IPS DF 4.7 (cell line): ENCODE measurements around the gene RBM28.
"Not testable (repeated sequence)": the region's sequence is repeated elsewhere in the genome, so short reads cannot be mapped to it uniquely, and the experiment has no call there.

Experiments
- DNase-seq: peaks from one replicate; pipeline ENCODE4 v3.0.0-alpha.2; 2013; ENCODE audit warnings: low spot score; ENCODE audit errors: extremely low read depth

The RBM28 gene

DNA sequence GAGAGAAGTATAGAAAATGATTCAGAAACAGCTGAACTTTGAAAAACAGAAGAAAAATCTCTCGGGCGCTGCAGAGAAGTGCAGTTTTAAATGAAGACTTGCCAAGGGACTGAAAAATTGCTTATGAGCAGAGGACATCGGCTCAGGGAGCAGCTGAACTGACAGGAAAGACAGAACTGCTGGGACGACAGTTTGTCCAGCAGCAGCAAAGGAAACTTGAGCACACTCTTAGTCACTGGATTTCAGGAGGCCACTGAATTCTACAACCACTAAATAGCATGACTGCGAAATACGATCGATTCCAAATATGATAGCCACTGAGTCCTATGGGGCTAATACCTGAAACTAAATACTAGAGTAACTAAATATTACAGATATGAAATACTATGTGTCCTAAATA is 59.6 kb downstream of the RBM28 start:
- DNase-seq, result no peak

DNA sequence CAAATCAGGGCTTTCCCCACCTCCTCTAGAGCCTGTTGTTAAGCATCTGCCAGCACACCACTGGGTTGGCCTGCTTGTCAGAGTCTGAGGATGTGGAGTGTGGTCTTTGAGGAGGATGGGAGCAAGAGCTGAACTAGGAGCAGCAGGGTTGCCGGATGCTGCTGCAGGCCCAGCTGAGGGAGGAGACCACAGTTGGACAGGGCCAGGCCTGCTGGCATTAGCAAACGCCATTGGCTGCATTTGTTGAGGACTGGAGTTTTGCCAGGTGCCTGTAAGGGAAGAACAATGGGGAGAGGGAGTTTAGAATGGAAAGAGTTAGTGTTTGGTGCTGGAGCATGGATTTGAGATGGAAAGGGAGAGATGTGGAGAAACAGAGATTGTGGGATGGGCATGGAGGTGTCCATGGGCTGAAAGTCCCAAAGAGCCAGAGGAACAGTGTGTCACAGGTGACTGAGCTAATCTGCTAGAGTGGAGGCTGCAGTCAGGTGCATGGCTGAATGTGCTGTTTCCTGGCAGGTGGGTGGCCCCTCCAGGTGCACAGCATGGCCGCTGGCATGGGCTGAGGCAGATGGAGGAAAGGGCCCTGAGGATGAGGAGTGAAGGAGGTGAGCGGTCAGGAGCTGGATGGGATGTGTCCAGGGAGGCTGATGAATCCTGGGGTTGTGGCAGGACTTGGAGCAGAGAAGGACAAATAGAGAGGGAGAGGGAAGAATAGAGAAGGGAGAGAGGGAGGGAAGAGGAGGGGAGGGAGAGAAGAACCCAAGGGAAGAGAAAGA is 61.9 kb downstream of the RBM28 start:
- DNase-seq, result no peak

DNA sequence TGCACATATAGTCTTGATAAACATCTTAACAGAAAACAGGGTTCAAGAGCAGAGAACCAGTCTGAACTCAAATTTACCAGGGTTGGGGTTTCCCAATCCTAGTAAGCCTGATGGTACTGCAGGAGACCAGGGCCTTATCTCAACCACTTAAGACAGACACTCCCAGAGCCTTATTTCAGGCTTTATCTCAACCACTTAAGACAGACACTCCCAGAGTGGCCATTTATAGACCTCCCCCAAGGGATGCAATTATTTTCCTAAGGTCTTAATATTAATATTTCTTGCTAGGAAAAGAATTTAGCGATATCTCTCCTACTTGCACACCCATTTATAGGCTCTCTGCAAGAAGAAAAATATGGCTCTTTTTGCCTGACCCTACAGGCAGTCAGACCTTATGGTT is 63.3 kb downstream of the RBM28 start:
- not testable (repeated sequence) for DNase-seq

GRCh38 chr7:128279124-128279713 is 64.5 kb downstream of the RBM28 start:
- no peak for DNase-seq

- no peak for DNase-seq
These were observed 65.3 kb downstream of the RBM28 start for GRCh38 chr7:128278366-128278765.

DNA sequence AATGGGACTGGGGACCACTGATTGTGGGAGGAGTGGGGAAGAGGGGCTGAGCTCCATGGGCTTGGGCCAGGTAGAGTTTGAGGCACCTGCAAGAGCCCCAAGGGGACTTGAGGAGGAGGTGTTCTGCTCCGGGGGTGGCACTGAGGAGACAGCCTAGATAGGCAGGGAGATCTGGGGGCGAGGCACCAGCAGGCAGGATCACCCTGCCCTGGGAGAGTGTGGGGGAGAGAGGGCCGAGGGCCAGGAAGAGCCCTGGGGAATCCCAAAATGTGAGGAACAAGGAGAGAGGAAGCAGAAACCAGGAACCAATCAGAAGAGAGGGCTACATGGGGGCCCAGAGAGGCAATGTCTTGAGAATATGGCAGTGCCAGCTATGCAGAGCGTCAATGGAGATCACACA is 68.0 kb downstream of the RBM28 start:
- no peak for DNase-seq

DNA sequence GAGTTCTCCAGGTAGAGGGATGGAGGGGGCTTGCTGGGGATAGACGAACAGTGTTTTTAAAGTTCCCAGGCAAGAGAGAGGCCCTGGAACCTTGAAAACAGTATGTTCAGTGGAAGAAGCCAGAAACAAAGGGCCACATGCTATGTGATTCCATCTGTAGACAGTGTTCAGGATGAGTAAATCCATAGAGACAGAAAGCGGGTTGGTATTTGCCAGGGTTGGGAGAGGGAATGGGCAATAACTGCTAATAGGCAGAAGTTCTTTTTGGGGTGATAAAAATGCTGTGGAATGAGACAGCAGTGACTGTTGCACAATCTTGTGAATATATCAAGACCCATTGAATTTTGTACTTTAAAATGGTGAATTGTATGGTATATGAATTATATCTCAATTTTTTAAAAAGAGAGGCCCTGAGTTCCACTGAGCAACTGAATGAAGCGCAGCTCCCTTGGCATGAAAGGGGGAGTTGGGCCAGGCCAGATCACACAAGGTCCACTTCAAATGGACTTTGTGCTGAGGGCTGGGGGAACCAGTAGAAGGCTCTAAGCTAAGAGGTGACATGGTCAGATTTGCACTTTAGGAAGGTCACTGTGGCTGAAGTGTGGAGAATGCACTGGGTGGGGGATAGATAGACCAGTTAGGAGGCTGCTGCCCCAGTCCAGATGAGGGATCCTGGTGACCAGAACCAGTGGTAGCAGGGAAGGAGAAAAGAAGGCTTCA is 68.7 kb downstream of the RBM28 start:
- DNase-seq, result no peak

- DNase-seq, result no peak
These were observed 69.3 kb downstream of the RBM28 start for GRCh38 chr7:128274246-128274883.

DNA sequence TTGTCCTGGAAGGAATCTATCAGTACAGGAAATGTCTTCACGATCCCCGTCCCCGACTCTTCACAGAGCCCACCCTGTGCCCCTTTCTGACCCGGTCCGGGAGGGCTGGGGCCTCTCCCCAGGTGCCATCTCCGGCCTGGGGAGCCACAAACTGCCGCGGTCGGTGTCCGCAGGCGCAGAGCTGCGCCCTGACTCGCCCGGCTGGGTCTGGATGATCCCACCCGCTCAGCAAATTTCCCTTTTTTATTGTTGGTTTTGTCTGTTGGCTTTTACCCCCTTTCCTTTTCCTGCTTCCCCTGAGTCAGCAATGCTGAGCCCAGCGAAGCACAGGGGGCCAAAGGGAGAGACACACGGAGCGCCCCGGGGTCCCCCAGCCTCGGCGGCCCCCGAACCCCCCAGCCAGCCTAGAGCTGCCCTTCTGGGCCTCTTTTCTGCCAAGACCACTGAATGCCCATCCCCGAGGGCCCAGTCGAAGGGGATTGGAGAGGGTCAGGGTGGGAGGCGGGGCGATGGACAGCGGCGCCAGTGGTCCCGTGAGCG is 71.7 kb downstream of the RBM28 start:
- no peak for DNase-seq

DNA sequence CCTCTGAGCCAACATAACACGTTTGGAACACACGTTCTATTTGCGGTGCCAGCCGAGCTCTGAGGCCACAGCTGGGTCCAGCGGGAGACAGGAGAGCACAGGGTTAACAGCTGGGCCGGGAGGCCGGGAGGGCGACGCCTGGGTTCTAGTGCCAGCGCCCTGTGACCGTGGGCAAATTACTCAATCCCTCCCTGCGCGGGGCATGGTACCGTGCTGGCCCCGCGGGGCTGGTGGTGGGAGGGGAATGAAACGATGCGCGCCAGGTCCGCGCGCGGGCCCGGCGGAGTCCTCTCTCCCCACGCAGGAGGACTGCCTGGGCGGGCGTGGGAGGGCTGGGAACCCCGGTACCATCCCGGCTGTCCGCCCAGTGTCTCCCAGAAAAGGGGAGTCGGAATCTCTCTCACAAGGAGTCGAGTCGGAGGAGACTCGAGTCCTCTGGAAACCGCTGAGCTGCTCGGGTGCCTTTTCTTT is 72.2 kb downstream of the RBM28 start:
- no peak for DNase-seq

DNA sequence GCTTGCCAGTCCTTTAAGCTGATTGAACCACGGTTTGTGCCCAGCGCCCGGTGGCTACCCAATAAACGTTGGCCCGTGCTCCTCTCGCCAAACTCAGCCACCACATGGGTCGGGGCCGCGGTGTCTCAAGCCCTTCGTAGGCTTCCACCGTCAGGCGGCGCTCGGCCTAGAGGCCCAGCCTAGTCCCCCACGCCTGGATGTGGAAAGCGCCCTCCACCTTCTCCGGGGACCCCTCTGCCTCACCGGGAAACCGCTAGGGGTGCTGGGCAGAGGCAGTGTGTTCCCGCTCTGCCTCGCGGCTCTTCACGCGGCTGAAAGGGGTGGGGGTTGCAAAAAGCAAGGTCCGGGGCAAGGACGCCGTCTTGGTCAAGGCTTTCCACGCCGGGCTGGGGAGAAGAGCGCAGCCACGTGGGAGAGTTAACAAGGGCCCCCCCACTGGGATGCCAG is 72.9 kb downstream of the RBM28 start:
- DNase-seq, result no peak

DNA sequence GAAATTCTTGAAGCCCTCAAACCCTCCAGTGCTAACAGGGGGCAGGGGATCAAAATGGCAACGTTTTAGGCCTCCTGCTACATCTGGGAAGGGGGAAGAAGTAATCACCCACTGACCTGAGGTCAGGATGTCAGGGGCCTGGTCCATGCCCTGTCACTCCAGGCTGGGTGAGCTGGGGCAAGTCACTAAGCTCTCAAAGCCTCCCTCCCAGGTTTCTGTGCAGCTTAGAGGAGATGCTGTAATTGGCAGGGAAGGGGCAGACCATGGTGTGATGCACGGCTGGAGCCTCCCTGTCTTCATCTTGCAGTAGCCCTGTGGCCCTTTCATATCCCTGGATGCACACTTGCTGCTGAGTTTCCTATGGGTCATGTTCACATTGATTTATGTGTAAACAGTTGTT is 75.5 kb downstream of the RBM28 start:
- DNase-seq, result no peak

DNA sequence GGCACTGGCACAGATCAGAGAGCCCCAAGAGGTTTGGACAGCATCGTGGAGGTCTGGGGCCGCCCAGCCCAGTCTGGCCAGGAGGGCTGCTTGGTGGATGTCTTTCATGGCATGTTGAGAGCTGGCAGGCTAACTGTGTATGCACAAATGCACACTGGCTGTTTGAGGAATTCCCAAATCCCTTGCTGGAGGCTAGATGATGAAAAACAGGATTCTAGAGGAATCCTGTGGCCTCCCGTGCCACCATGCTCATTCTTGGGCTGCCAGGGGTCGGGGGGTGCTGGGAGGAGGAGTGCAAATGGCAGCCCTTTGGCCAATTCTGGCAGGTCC is 76.1 kb downstream of the RBM28 start:
- DNase-seq, result no peak

DNA sequence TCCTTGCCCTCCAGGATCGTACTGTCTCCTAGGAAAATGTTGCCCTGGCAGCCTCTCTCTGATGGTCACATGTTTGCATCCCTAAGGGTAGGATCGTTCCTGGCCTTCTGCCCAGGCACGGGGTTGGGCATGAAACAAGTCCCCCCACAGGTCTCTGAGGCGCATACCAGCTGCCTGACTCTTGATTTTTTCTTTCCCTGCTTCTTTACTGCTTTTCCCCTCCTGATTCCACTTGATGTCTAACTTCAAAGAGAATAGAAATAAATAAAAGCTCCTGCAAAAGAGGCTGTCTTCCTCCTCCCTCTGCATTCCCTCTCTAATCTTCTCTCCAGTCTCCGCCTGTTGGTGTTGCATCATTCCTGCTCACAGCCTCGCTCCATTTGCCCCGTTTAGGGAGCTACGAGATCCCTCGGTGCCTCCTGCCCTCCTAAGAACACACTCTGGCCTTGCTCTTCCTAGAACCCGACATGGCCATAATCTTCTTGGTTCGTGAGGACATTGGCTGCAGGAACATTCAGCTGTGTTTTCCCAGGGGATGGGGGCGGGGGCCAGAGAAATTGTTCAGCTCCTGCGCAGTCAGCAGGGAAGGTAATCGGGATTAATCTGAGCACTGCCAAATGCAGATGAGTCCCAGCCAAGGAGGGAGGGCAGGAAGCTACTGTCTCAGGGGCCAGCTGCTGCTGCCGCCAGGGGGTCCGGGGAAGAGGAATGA is 76.7 kb downstream of the RBM28 start:
- peak; percentile 36 for DNase-seq

DNA sequence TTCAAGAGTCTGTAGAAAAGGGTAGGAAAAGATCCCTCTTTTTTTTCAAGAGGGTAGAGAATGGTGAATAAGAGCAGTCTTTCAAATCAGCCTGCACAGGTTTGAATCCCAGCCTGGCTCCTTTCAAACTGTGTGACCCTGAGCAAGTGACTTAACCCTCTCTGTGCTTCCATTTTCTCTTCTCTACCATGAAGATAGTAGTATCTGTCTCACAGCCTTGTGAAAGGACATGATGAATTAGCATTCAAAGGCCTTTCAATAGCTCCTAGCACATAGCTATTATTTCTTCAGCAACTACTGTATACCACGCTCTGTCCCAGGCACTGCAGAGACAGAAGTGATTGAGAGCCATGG is 77.2 kb downstream of the RBM28 start:
- DNase-seq, result no peak

- DNase-seq, result no peak
These were observed 77.8 kb downstream of the RBM28 start for GRCh38 chr7:128265906-128266300.

- DNase-seq, result no peak
These were observed 78.4 kb downstream of the RBM28 start for GRCh38 chr7:128265156-128265905.

DNA sequence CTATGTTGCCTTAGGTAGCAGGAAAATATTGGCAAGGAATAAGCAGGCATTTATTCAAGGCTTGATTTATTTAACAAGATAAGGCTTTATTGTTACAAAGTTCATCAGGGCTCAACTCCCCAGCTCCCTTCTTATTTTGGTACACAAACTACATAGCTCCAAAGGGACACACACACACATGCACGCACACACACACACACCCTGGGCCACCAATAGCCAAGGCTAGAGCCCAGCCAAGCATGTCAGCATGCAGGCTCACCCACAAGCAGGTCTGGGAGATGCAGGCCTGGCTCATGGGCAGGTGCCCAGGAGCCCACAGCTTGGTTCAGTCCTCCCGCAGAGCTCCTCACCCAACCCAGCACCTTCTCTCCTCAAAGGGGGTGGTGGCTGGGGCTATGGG is 79.2 kb downstream of the RBM28 start:
- DNase-seq, result no peak

- no peak for DNase-seq
These were observed 80.3 kb downstream of the RBM28 start for GRCh38 chr7:128263420-128263819.

DNA sequence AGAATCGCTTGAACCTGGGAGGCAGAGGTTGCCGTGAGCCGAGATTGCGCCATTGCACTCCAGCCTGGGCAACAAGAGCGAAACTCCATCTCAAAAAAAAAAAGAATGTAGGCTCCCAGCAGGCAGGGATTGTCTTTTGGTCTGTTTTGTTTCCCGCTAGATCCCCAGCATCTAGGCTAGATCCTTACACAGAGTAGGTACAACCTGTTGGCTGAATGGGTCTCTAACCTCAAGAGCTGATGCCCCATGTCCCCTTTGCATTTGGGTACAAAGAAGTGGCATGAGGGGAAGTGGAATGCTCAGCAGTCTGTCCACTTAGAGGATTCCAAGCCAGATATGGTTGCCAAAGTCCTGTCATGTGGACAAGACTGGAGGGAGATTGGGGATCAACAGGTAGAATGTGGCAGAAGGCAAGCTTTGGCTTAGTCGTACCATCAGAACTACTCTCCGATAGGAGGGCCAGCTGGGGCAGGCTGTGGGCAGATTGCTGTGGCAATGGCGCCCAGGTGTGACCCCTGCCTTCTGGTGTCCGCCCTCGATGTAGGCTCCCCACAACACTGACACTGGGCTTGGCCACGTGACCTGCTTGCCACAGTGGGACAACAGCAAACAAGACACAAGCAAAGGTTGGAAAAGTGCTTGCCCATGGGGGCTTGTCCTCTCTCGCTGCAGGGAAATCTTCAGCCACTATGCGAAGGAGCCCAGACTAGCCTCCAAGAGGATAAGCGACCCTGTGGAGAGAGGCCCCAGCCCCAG is 81.3 kb downstream of the RBM28 start:
- no peak for DNase-seq
